GM18526 (cell line): Measurements from ENCODE around the gene DCLK2.

Experiments used
- POLR2A ChIP-seq: IDR thresholded peaks from 3 replicates; pipeline ENCODE4 v1.6.1; 2011; ENCODE audit not compliant: insufficient read length; ENCODE audit errors: extremely low read depth

The DCLK2 gene

DNA sequence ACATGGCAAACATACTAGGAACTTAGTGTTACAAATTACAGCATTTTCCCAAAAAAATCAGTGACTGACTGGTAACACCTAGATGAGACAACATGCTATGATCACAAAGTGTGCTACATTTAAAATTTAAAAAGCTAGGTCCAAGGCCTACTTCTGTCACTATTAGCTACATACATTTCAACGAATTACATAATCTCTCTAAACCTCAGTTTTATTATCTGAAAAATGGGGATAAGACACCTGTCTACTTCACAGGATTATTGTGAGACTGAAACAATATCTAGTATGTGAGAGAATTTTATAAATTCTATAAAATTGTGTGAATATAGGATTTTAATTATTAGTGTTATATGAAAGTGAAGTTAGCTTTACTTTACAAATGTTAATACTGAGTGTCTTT is 228.5 kb downstream of the DCLK2 start:
- TF ChIP-seq POLR2A, result no peak
